ENCODE results near the gene SERPINA4.

Gene SERPINA4

GRCh38 chr14:94581127-94581999, 20.1 kb downstream of the SERPINA4 start, which contains the start of gene SERPINA5:
Gene SERPINA5 (plus strand): TSS chr14:94581426. CDS start chr14:94587363, 5,937 bp downstream.
- DNase-seq (ENCODE audit: extremely low read depth, low read depth) = no peak
- H3K4me3 ChIP-seq (replicated peaks; ENCODE audit: low read depth, low read length) = no peak within 1 kb of the TSS
- TF ChIP-seq, protein P1, sequence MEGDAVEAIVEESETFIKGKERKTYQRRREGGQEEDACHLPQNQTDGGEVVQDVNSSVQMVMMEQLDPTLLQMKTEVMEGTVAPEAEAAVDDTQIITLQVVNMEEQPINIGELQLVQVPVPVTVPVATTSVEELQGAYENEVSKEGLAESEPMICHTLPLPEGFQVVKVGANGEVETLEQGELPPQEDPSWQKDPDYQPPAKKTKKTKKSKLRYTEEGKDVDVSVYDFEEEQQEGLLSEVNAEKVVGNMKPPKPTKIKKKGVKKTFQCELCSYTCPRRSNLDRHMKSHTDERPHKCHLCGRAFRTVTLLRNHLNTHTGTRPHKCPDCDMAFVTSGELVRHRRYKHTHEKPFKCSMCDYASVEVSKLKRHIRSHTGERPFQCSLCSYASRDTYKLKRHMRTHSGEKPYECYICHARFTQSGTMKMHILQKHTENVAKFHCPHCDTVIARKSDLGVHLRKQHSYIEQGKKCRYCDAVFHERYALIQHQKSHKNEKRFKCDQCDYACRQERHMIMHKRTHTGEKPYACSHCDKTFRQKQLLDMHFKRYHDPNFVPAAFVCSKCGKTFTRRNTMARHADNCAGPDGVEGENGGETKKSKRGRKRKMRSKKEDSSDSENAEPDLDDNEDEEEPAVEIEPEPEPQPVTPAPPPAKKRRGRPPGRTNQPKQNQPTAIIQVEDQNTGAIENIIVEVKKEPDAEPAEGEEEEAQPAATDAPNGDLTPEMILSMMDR (IDR thresholded peaks at IDR 0.05; ENCODE audit: low read depth, low read length, missing control alignments) = no peak

DNA sequence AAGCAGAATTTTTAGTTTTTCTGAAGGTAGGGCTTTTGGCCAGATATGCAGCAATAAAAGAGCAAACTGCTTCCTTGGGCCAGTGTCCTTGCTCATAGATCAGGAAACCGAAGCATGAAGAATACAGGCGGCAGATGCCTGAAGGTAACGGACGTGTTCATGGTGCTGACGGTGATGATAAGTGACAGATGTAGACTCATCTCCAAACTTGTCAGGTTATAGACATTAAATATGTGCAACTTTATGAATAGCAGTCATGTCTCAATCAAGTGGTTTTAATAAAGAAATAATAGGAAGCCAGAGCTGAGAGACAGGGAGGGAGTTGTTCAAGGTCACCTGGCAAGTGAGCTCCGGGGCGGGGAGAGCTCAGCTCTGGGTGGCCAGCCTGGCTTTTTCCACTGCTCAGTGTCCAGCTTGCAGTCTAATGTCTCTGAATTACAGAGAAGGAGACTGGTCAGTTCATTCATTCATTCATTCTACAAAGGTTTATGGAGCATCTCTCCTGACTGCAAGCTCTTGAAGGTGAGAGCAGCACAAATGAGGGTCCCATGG, 21.0 kb downstream of the SERPINA4 start:
- no peak overlapping the region for H3K4me3 ChIP-seq (replicated peaks; ENCODE audit: low read depth, low read length)
- DNase-seq (ENCODE audit: extremely low read depth, low read depth) = no peak
- TF ChIP-seq, protein P1 (IDR thresholded peaks at IDR 0.05; ENCODE audit: low read depth, low read length, missing control alignments) = no peak

- TF ChIP-seq, protein P1 (IDR thresholded peaks at IDR 0.05; ENCODE audit: low read depth, low read length, missing control alignments) = no peak
- no peak overlapping the region for H3K4me3 ChIP-seq (replicated peaks; ENCODE audit: low read depth, low read length)
- no peak for DNase-seq (ENCODE audit: extremely low read depth, low read depth)
Observed at GRCh38 chr14:94582851-94583250, 21.6 kb downstream of the SERPINA4 start.

GRCh38 chr14:94583557-94583956, 22.3 kb downstream of the SERPINA4 start:
- H3K4me3 ChIP-seq (replicated peaks; ENCODE audit: low read depth, low read length) = no peak overlapping the region
- no peak for DNase-seq (ENCODE audit: extremely low read depth, low read depth)
- TF ChIP-seq, protein P1 (IDR thresholded peaks at IDR 0.05; ENCODE audit: low read depth, low read length, missing control alignments) = no peak

GRCh38 chr14:94584591-94585280, 23.5 kb downstream of the SERPINA4 start:
- no peak for DNase-seq (ENCODE audit: extremely low read depth, low read depth)
- H3K4me3 ChIP-seq (replicated peaks; ENCODE audit: low read depth, low read length) = no peak overlapping the region
- TF ChIP-seq, protein P1 (IDR thresholded peaks at IDR 0.05; ENCODE audit: low read depth, low read length, missing control alignments) = no peak

DNA sequence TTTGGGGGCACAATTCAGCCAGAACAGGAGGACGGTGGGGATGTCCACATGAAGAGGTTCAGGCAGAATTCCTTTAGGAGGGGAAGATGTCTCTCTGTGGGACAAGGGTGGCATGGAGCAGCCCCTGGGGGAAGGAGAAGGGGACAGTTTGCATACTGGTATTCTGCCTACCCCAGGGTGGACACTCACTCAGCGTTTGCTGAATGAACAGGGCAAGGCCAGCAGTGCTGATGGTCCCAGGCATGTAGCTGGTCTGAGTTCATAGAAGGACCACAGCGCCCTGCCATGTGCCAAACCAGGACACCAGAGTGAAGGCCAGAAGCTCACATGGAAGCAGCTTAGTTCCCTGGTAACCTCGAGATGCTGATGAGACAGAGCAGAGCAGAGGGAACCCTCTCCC, 25.4 kb downstream of the SERPINA4 start:
- no peak overlapping the region for H3K4me3 ChIP-seq (replicated peaks; ENCODE audit: low read depth, low read length)
- TF ChIP-seq, protein P1 (IDR thresholded peaks at IDR 0.05; ENCODE audit: low read depth, low read length, missing control alignments) = no peak
- no peak for DNase-seq (ENCODE audit: extremely low read depth, low read depth)

Data from HFF-Myc (cell line).